ENCODE results near the gene CFAP299.

Gene CFAP299

DNA sequence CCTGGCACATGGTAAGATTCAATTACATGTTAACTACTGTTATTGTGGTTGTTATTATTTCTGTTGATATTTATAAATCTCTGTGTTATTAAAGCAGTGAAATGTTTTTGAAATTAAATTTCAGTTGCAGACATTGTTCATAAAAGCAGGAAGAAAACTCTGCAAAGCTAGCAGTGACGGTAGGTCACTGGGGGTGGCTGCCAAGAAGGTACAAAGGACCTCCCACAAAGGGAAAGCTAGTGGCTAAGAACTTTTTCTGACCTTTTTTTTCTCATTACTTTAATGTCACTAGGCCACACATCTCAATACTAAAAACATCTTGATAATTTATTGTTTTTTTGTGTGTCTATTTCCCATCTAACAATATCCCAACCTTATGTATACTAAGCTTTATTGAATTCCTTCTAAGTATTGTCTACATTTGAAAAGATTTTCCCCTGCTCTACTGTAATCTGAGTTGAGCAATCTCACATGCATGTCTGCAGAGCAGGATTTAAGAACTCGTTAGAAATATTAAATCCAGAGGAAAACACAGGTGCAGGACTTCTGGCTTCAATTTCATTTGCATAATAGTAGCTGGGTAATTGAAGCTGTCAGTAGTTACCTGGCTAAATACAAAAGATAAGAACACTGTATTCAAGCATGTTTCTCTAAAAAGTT lies 197.3 kb downstream of the CFAP299 start:
- DNase-seq: no peak

GRCh38 chr4:80535551-80535950 lies 200.0 kb downstream of the CFAP299 start:
- DNase-seq: no peak

GRCh38 chr4:80538276-80538926 lies 202.9 kb downstream of the CFAP299 start:
- DNase-seq: no peak

- no peak for DNase-seq
Measured at GRCh38 chr4:80539190-80539589, 203.7 kb downstream of the CFAP299 start.

GRCh38 chr4:80540349-80540748 lies 204.8 kb downstream of the CFAP299 start:
- DNase-seq: no peak

DNA sequence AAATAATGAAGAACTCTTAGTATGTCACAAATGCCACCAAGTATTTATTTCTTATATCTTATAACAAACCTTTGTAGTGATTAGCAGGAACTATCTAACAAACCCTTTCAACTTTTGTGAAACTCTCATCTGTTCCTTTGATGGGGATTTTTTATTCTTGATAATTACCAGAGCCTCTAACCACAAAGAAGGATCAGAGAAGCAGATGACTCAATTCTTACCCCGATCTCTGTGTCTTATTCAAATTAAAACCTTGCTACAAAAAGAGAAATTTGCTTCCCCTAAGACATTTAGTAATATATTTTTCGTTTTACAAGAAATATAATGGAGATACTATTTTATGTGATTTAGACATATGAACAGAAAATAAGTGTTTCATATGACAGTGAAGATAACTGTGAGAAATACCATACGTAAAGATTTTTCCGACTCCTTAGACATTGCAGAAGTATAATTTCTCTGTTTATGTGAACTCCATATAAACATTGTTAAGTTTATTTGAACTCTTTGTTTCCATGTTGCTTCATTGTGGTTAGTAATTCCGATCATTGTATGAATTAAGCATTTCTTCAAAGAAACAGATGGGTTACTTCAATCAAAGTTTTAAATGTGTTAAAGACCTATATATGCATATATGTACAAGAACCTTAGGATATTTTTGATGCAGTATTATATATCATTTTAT lies 205.4 kb downstream of the CFAP299 start:
- no peak for DNase-seq

DNA sequence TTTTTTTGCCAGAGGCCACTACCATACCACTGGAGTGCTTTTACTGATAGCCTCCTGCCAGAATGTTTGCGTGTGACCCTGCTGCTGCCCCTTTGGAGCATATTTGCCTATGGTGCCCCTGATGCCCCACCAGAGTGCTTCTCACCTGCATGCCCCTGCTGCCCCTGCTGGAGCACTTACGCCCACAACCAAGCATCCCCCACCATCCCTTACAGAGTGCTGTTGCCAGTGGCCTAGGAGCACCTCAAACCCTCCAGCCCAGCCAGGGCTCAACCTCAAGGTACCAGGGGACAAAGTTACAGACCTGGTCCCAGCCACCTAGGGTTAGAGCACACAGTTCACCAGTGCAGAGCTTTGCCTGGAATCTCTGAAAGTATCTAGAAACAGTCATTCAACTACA lies 207.2 kb downstream of the CFAP299 start:
- DNase-seq: no peak

- DNase-seq: no peak
Measured at GRCh38 chr4:80560337-80560736, 224.8 kb downstream of the CFAP299 start.

GRCh38 chr4:80566203-80566872 lies 230.8 kb downstream of the CFAP299 start:
- no peak for DNase-seq

DNA sequence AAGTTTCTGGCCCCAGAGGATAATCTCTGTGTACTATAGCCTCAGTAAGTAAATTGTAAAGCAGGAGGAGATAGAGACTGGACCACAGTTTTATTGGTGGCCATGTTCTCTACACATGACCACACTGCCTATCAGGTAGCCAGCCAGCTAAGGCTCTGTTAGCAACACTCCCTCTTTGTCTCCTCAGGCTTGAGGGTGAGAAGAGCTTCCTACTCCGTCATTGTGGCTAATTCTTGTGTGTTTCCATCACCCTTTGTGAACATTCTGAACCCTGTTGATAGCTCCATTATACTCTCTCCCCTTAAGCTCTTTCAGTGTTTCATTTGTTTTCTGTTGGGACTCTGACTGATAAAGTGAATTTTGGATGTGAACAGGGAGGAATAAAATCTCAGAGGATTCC lies 233.4 kb downstream of the CFAP299 start:
- no peak for DNase-seq

DNA sequence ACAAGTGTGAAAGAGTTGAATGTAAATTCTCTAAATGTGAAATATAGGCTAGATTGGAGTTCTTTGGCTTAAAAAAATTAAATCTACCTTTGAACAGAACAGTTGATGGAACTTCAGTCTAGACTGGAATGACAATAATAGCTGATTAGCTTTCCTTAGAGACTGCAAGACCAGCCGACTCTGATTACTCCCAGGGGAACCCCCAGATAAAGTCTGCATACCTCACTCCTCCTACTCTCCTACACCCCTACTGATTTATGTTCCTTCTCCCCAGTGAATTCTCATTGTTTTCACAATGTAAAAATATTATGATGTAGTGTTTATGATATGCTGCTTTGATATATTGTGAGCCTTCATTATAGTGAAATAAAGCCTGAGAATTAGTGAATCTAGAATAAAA lies 241.3 kb downstream of the CFAP299 start:
- no peak for DNase-seq

DNA sequence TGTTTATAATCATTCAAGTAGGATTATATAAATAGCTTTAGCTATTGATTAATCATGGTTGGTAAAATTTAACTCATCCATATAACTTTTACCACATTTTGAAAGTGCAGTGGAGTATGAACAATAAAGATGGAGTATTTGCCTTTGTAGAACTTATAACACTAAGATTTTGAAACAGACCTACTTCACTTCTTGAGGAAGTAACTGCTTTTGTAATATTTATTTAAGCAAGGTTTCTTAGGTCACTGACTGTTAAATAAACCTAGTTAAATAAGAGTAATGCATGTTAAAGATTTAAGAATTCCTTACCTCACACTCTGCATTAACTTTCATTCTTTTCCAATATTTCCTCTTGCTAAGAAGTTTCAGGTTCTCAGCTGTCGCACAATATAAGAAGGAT lies 242.5 kb downstream of the CFAP299 start:
- DNase-seq: no peak

DNA sequence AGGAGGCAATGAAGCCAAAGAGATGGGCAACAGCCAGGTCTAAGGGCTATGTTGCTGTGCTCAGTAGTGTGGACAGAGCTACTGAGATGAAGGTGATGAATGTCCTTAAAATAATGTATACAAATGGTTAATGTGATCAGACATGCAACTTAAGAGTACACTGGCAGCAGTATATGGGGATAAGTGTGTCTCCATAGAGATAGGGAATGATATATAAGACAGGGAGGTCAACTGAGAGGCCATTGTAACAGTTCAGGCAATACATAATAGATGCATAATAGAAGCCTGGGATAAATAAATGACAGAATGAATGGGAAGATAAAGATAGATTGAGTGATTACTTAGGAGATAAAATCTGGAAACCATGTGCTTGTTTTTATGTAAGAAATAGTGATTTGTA lies 250.0 kb downstream of the CFAP299 start:
- DNase-seq: no peak

- no peak for DNase-seq
Measured at GRCh38 chr4:80586716-80587115, 251.2 kb downstream of the CFAP299 start.

DNA sequence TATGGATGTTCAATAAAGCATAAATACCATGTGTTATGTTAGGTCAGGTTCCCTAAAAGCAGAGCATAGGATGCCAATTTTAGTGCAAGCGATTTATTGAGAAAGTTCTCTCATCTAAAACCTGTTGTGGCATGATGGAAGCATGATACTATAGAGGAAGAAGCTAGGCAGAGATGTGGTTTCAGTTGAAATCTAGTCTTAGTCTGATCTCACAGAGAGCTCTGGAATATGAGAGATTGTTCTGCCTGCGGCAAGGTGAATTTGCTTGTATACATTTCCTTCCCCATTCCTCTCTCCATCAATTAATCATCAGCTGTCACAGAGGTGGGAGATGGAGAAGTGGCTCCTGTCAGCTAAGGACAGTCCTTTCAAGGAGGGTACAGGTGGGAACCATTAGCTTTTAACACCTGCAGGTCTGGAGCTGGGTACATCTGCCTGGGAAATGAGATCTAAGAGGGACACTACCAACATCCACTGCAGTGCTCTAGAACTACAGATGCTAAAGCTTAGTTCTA lies 252.4 kb downstream of the CFAP299 start:
- DNase-seq: no peak

DNA sequence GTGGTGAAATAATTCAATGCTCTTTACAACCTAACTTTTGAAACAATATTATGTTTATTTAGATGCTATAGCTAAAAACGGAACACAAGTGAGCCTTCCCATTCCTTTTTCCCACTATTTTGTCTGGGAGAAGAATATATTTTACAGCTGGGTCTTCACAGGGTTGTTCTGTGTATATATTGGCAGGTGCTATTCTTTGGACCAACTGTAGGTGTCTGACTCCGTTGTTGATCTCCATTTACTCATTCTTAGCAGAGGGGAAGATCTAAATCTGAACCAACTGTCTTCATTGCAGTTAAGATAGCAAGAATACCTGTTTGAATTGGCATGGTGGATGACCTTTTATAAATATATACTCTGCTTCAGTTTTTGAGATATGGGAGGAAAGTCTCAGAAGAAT lies 257.4 kb downstream of the CFAP299 start:
- no peak for DNase-seq

DNA sequence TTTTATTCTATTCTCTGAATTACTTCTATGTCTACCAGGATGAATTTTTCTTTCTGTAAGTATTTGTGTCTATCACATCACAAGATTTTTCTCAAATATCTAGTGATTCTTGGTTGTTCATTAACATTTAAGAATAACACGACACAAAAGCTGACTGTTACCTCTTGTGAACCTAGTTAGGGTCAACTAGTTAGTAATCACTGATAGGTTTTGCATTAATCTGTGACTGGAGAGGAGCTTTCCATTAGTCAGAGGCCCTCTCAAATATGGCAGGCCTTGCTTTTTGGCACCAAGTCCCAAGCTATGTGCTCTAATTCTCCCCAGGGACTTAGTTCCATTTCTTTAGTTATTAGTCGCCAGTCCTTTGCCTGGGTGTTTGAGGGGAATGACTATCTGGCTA lies 259.2 kb downstream of the CFAP299 start:
- DNase-seq: no peak

GRCh38 chr4:80608281-80608980 lies 272.9 kb downstream of the CFAP299 start:
- no peak for DNase-seq

- DNase-seq: no peak
Measured at GRCh38 chr4:80610199-80610598, 274.7 kb downstream of the CFAP299 start.

DNA sequence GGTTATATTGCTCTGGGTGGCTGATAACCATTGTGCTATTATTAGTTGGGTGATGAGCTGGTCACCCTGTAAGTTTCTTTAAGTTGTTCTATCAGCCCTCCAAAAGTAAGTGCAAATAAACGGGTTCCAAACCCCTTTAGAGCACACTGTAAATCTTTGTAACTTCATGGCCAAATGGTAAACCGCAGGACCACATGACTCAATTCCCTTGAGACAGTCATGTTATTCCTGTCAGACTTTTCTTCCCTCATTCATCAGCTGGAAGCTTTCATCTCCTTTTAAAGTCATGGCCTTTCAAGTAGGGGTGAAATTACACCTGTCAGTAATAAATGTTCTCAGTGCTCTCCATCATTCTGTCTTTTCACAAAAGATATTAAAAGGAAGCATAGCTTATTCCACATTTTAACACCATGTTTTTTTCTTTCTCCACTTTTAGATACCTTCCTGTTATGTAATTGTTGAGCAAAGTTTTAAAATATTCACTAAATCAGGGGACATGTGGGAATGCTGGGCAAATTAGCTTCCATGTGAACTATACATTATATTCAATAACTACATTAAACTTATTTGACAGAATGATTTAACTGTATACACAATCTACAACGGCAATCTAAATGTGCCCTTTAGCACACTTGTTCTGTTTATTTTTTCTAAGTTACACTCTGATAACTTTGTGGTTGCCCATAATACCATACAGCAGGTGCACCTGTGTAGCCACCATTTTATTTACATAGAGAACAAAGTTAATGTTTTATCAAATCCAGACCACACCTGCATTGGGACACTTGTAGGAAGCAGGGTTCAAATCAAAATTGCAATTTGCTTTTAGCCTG lies 275.5 kb downstream of the CFAP299 start:
- no peak for DNase-seq

GRCh38 chr4:80611678-80611979 lies 276.1 kb downstream of the CFAP299 start:
- DNase-seq: no peak

- DNase-seq: no peak
Measured at GRCh38 chr4:80613470-80613869, 277.9 kb downstream of the CFAP299 start.

Data from SHP77 treated with DMSO at 0.1 percent for 48 hours (cell line).